Endothelial cell (in vitro differentiated cells): Measurements from ENCODE around the gene GLRA3. TPM values are rescaled to one million over a fixed set of nuclear protein-coding genes. Genes with fewer than 3 reads are reported as not detected.

Experiments used
- DNase-seq: peaks from one replicate; pipeline ENCODE4 v3.0.0; 2021; ENCODE audit warnings: low spot score
- H3K27ac Mint-ChIP-seq: one replicate; pipeline ENCODE4 v1.8.0; 2021; ENCODE audit warnings: mixed read lengths, inconsistent platforms; ENCODE audit not compliant: unreplicated experiment
- H3K27me3 Mint-ChIP-seq: one replicate; pipeline ENCODE4 v1.8.0; 2021; ENCODE audit warnings: mild to moderate bottlenecking, moderate library complexity, mixed read lengths, inconsistent platforms; ENCODE audit not compliant: unreplicated experiment
- H3K36me3 Mint-ChIP-seq: one replicate; pipeline ENCODE4 v1.8.0; 2021; ENCODE audit warnings: mild to moderate bottlenecking, low read depth, mixed read lengths, inconsistent platforms; ENCODE audit not compliant: unreplicated experiment
- H3K4me1 Mint-ChIP-seq: one replicate; pipeline ENCODE4 v1.8.0; 2021; ENCODE audit warnings: mild to moderate bottlenecking, mixed read lengths, inconsistent platforms; ENCODE audit not compliant: unreplicated experiment
- H3K4me3 Mint-ChIP-seq: one replicate; pipeline ENCODE4 v1.8.0; 2021; ENCODE audit warnings: mild to moderate bottlenecking, mixed read lengths, inconsistent platforms; ENCODE audit not compliant: unreplicated experiment
- H3K9me3 Mint-ChIP-seq: one replicate; pipeline ENCODE4 v1.8.0; 2021; ENCODE audit warnings: mixed read lengths, inconsistent platforms; ENCODE audit not compliant: unreplicated experiment
- CTCF ChIP-seq: fragments of 200-600 bp; sonication (generic); IDR thresholded peaks from one replicate; pipeline ENCODE4 v1.5.0; 2021; ENCODE audit warnings: antibody characterized with exemption; ENCODE audit not compliant: unreplicated experiment
- total RNA-seq: library from RNA; stranded (reverse); fragmentation: NEBNext Ultra II Directional; extraction: Animal tissue kit (Norgen Biotek cat#: 25700); gene quantifications from one replicate; pipeline ENCODE4 v1.2.1, GENCODE V29; 2021; ENCODE audit not compliant: unreplicated experiment

GLRA3 gene
- total RNA-seq, 1 donor from 2014 or later: not detected

GRCh38 chr4:174764105-174764729, 64.8 kb downstream of the GLRA3 start:
- H3K4me1 Mint-ChIP-seq: no peaks in the 10 kb centered on the region
- peak; percentile 69 for TF ChIP-seq CTCF
- no peaks in the 10 kb centered on the region for H3K36me3 Mint-ChIP-seq
- H3K27me3 Mint-ChIP-seq: no peaks in the 10 kb centered on the region
- no peak overlapping the region for H3K27ac Mint-ChIP-seq
- DNase-seq: no peak
- H3K4me3 Mint-ChIP-seq: no peak overlapping the region
- H3K9me3 Mint-ChIP-seq: no peaks in the 10 kb centered on the region

GRCh38 chr4:174763454-174764104, 65.5 kb downstream of the GLRA3 start:
- H3K9me3 Mint-ChIP-seq: no peaks in the 10 kb centered on the region
- no peak overlapping the region for H3K27ac Mint-ChIP-seq
- no peaks in the 10 kb centered on the region for H3K27me3 Mint-ChIP-seq
- H3K4me3 Mint-ChIP-seq: no peak overlapping the region
- no peak for TF ChIP-seq CTCF
- DNase-seq: no peak
- H3K4me1 Mint-ChIP-seq: no peaks in the 10 kb centered on the region
- no peaks in the 10 kb centered on the region for H3K36me3 Mint-ChIP-seq

- no peaks in the 10 kb centered on the region for H3K9me3 Mint-ChIP-seq
Measured at GRCh38 chr4:174761451-174761850, 67.6 kb downstream of the GLRA3 start.

GRCh38 chr4:174757736-174758135, 71.3 kb downstream of the GLRA3 start:
- H3K27me3 Mint-ChIP-seq: no peaks in the 10 kb centered on the region
- no peak for TF ChIP-seq CTCF
- no peaks in the 10 kb centered on the region for H3K4me1 Mint-ChIP-seq
- no peak overlapping the region for H3K27ac Mint-ChIP-seq
- no peaks in the 10 kb centered on the region for H3K36me3 Mint-ChIP-seq
- H3K4me3 Mint-ChIP-seq: no peak overlapping the region
- H3K9me3 Mint-ChIP-seq: no peaks in the 10 kb centered on the region
- DNase-seq: no peak

More at GRCh38 chr4:174761451-174761850, 67.6 kb downstream of the GLRA3 start:
- TF ChIP-seq CTCF: no peak
- no peaks in the 10 kb centered on the region for H3K27me3 Mint-ChIP-seq
- H3K36me3 Mint-ChIP-seq: no peaks in the 10 kb centered on the region
- H3K4me3 Mint-ChIP-seq: no peak overlapping the region
- H3K4me1 Mint-ChIP-seq: no peaks in the 10 kb centered on the region
- H3K27ac Mint-ChIP-seq: no peak overlapping the region
- no peak for DNase-seq

GRCh38 chr4:174753021-174753420, 76.0 kb downstream of the GLRA3 start:
- Mint-ChIP-seq H3K27me3 (no peaks in the 10 kb centered on the region), H3K4me3 (no peak overlapping the region), H3K9me3 (no peaks in the 10 kb centered on the region), H3K27ac (no peak overlapping the region), H3K4me1 (no peaks in the 10 kb centered on the region), H3K36me3 (no peaks in the 10 kb centered on the region)
- TF ChIP-seq CTCF: no peak
- no peak for DNase-seq
